WERI-Rb-1 (cell line): ENCODE data around the gene CDH4.

Experiments used
- DNase-seq: peaks from one replicate; pipeline ENCODE4 v3.0.0-alpha.2; 2020
- H3K27ac ChIP-seq: fragments of 250-450 bp; sonication (Bioruptor Pico); 2 replicates; pipeline ENCODE4 v1.5.1; 2020; ENCODE audit warnings: mild to moderate bottlenecking, moderate library complexity
- H3K27me3 ChIP-seq: fragments of 250-450 bp; sonication (Bioruptor Pico); 2 replicates; pipeline ENCODE4 v1.5.1; 2021; ENCODE audit warnings: mild to moderate bottlenecking, low read depth, moderate library complexity; ENCODE audit not compliant: insufficient read depth, severe bottlenecking
- H3K36me3 ChIP-seq: fragments of 250-450 bp; sonication (Bioruptor Pico); 2 replicates; pipeline ENCODE4 v1.5.1; 2020; ENCODE audit warnings: mild to moderate bottlenecking, moderate library complexity
- H3K4me3 ChIP-seq: 2 replicates; pipeline ENCODE4 v1.5.1; 2011; ENCODE audit warnings: low read depth, mild to moderate bottlenecking, control low read depth, low read length
- H3K9me3 ChIP-seq: fragments of 250-450 bp; sonication (Bioruptor Pico); 2 replicates; pipeline ENCODE4 v1.5.1; 2021; ENCODE audit warnings: mild to moderate bottlenecking, moderate library complexity; ENCODE audit not compliant: severe bottlenecking
- CTCF ChIP-seq: IDR thresholded peaks from 2 replicates; pipeline ENCODE4 v1.5.1; 2011; ENCODE audit warnings: low read depth, mild to moderate bottlenecking, control low read depth, inconsistent platforms, low read length

The CDH4 gene

GRCh38 chr20:61593516-61593915 is 341.5 kb downstream of the CDH4 start:
- no peak for DNase-seq
- H3K9me3 ChIP-seq = peaks cover 12% of the 10 kb centered on the region
- no peak overlapping the region for H3K27ac ChIP-seq
- no peaks in the 10 kb centered on the region for H3K36me3 ChIP-seq
- no peak overlapping the region for H3K4me3 ChIP-seq
- peaks cover 87% of the 10 kb centered on the region for H3K27me3 ChIP-seq
- no peak for TF ChIP-seq CTCF

GRCh38 chr20:61594198-61594597 is 342.1 kb downstream of the CDH4 start:
- TF ChIP-seq CTCF = no peak
- Histone ChIP-seq H3K9me3 (peaks cover 12% of the 10 kb centered on the region), H3K27ac (no peak overlapping the region), H3K4me3 (no peak overlapping the region), H3K36me3 (no peaks in the 10 kb centered on the region), H3K27me3 (peaks cover 87% of the 10 kb centered on the region)
- no peak for DNase-seq

DNA sequence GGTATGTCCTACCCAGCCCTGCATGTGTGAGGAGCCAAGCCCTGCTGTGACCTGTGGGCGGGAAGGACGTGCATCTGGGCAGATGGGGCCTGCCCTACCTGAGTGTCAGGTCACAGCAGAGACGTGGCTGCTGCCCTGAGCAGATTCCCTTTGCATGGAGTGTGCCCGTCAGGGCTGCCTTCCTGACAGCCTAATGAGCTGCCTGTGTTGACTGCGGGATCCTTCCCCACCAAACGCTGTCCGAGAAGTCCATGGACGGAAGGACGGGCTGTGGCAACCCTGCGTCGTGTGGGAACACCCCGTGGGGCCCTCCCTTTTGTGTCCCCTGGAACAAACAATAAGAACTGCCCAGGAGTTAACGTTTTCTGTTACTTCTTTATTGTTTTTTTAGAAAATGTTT is 343.2 kb downstream of the CDH4 start:
- no peak for DNase-seq
- no peak for TF ChIP-seq CTCF
- peaks cover 87% of the 10 kb centered on the region for H3K27me3 ChIP-seq
- H3K27ac ChIP-seq = no peak overlapping the region
- no peaks in the 10 kb centered on the region for H3K36me3 ChIP-seq
- peaks cover 12% of the 10 kb centered on the region for H3K9me3 ChIP-seq
- no peak overlapping the region for H3K4me3 ChIP-seq

GRCh38 chr20:61596687-61597330 is 344.7 kb downstream of the CDH4 start:
- H3K9me3 ChIP-seq = peaks cover 14% of the 10 kb centered on the region
- H3K27me3 ChIP-seq = peaks cover 87% of the 10 kb centered on the region
- no peak for DNase-seq

DNA sequence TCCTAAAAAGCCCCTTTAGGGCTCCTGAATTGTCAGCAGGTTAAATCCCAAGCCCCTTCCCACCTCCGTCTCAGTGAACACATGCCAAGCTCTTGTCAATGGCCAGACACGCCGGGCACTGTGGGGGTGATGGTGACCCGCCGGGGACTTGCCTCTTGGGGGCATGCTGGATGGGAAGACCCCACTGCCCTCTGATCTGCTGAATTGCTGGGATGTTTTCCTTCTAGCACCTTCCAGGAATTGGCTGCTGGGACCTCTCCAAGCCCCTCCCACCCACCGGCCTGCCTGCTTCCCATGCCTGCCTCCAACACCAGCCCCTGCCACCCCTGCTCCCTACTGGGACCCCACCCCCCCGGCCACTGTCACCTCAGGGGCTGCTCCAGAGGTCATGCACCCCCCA is 345.9 kb downstream of the CDH4 start:
- Histone ChIP-seq H3K36me3 (no peaks in the 10 kb centered on the region), H3K4me3 (no peak overlapping the region), H3K9me3 (peaks cover 14% of the 10 kb centered on the region), H3K27me3 (peaks cover 85% of the 10 kb centered on the region), H3K27ac (no peak overlapping the region)
- TF ChIP-seq CTCF = no peak
- DNase-seq = no peak

More at GRCh38 chr20:61596687-61597330, 344.7 kb downstream of the CDH4 start:
- Histone ChIP-seq H3K36me3 (no peaks in the 10 kb centered on the region), H3K4me3 (no peak overlapping the region), H3K27ac (no peak overlapping the region)
- TF ChIP-seq CTCF = no peak

DNA sequence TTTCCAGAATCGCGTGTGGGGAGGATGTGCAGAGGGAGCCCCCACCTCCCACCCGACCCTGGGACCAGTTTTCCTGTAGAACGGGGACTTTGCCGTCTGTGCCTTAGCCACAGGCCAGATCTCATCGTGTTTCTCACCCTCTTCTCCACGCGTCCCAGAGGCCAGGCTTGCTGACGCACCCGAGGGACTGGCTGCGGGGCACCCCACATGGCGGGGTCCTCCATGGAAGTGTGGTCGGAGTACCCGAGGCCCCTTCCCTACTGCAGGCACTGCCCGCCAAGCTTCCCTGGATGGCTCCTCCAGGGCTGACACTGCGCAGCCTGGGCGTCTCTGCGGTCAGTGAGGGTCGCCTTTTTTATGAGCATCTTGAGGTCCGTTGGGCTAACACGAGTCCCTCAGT is 346.5 kb downstream of the CDH4 start:
- peaks cover 15% of the 10 kb centered on the region for H3K9me3 ChIP-seq
- no peaks in the 10 kb centered on the region for H3K36me3 ChIP-seq
- no peak overlapping the region for H3K27ac ChIP-seq
- no peak overlapping the region for H3K4me3 ChIP-seq
- TF ChIP-seq CTCF = no peak
- peaks cover 84% of the 10 kb centered on the region for H3K27me3 ChIP-seq
- no peak for DNase-seq
